Spleen (tissue), 7 donors: ENCODE data around the gene GNAO1.

Experiments used
- POLR2AphosphoS5 ChIP-seq, 3 donors: sonication (generic); formaldehyde crosslinking; IDR thresholded peaks; one replicate each; pipeline ENCODE4 v1.5.1; 2017; ENCODE audit warnings: antibody characterized with exemption in 3 of 3
- TF ChIP-seq, protein P1 (sequence below), 11 experiments: fragments of 200-600 bp in 7 of 11; fragments of 450-650 bp in 4 of 11; sonication (generic) in 4 of 11; IDR thresholded peaks in 8 of 11; conservative IDR thresholded peaks in 3 of 11; 1 replicate in 7 of 11; 2 replicates in 4 of 11; pipeline versions ENCODE4 v1.4.0 to v1.8.0; 2016 to 2021; ENCODE audit warnings: antibody characterized with exemption in 11 of 11, inconsistent platforms in 4 of 11, mild to moderate bottlenecking in 1 of 11
- donor health status: DM: no; HTN: no; CAD: no; lungs with moderate emphysema.
- donor health status: DM: no; HTN: no; CAD: no.
- donor health status: DM: no; HTN: no; CAD: no.

DNA sequence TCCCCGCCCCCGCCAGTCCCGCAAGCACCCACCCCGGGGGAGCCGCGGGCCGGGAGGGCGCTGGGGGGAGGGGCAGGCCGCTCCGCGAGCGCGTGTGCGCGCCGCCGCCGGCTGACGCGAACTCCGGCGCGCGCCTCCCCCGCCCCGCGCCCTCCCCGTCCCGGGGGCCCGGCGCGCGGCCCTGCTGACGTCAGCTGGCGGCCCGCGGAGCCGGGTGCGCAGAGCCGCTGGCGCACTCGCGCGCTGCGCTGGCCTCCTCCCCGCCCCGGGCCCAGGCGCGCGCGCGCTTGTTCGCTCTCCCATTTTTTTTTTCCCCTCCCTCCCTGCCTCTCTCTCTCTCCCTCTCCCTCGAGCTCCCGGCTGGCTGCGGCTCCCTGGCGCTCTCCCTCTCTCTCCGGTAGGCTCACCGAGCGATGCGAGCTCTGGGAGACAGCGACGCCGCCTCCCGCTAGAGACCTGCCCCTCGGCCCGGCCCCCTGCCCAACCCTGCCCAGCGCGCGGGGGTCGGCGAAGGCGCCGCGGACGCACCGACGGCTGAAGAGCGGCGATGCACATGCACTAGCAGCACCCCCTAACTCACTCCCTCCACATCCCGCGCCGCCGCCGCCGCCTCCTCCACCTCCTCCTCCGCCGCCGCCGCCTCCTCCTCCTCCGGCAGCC is at the start of gene GNAO1:
- TF ChIP-seq, protein P1, sequence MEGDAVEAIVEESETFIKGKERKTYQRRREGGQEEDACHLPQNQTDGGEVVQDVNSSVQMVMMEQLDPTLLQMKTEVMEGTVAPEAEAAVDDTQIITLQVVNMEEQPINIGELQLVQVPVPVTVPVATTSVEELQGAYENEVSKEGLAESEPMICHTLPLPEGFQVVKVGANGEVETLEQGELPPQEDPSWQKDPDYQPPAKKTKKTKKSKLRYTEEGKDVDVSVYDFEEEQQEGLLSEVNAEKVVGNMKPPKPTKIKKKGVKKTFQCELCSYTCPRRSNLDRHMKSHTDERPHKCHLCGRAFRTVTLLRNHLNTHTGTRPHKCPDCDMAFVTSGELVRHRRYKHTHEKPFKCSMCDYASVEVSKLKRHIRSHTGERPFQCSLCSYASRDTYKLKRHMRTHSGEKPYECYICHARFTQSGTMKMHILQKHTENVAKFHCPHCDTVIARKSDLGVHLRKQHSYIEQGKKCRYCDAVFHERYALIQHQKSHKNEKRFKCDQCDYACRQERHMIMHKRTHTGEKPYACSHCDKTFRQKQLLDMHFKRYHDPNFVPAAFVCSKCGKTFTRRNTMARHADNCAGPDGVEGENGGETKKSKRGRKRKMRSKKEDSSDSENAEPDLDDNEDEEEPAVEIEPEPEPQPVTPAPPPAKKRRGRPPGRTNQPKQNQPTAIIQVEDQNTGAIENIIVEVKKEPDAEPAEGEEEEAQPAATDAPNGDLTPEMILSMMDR (IDR thresholded peaks at IDR 0.05 in 8 of 11, conservative IDR thresholded peaks at IDR 0.05 in 3 of 11): no peak
- TF ChIP-seq POLR2AphosphoS5 (IDR thresholded peaks at IDR 0.05): peak; percentile 15 to 20 (median 17)
